Neural cell (in vitro differentiated cells): ENCODE measurements around the gene SERPINE2. TPM values are rescaled to one million over a fixed set of nuclear protein-coding genes. Genes with fewer than 3 reads are reported as not detected.

Experiments
- H2AFZ ChIP-seq: fragments of 200-600, 300-800 bp; sonication (generic), shearing (Covaris generic); 2 replicates; pipeline ENCODE4 v1.6.0; 2014; ENCODE audit warnings: low read depth, mild to moderate bottlenecking, antibody characterized with exemption, low read length, moderate library complexity
- H3F3A ChIP-seq: fragments of 200-600 bp; shearing (Covaris generic); 2 replicates; pipeline ENCODE4 v1.6.1; 2016; ENCODE audit warnings: mild to moderate bottlenecking, moderate library complexity, mixed read lengths, antibody characterized with exemption, low read length; ENCODE audit not compliant: insufficient read depth, poor library complexity, severe bottlenecking
- H3K27ac ChIP-seq: fragments of 200-600, 300-800 bp; sonication (generic), shearing (Covaris generic); 2 replicates; pipeline ENCODE4 v1.5.1; 2014; ENCODE audit warnings: mild to moderate bottlenecking, low read length, moderate library complexity
- H3K27me3 ChIP-seq: fragments of 300-800, 200-600 bp; sonication (generic), shearing (Covaris generic); 2 replicates; pipeline ENCODE4 v1.6.0; 2014; ENCODE audit warnings: mild to moderate bottlenecking, low read depth, low read length, moderate library complexity; ENCODE audit not compliant: insufficient read depth
- H3K36me3 ChIP-seq: fragments of 300-800, 200-600 bp; sonication (generic), shearing (Covaris generic); 2 replicates; pipeline ENCODE4 v1.5.1; 2014; ENCODE audit warnings: mild to moderate bottlenecking, antibody characterized with exemption, low read length, moderate library complexity; ENCODE audit not compliant: insufficient read depth
- H3K4me2 ChIP-seq: fragments of 300-800, 200-600 bp; sonication (generic), shearing (Covaris generic); 2 replicates; pipeline ENCODE4 v1.6.0; 2014; ENCODE audit warnings: mild to moderate bottlenecking, low read length
- H3K4me3 ChIP-seq: fragments of 300-800, 200-600 bp; sonication (generic), shearing (Covaris generic); 2 replicates; pipeline ENCODE4 v1.5.1; 2014; ENCODE audit warnings: mild to moderate bottlenecking, low read length, moderate library complexity
- H3K79me2 ChIP-seq: fragments of 200-600 bp; shearing (Covaris generic); replicated peaks from 2 replicates; pipeline ENCODE4 v1.6.0; 2014; ENCODE audit warnings: mild to moderate bottlenecking, low read length, moderate library complexity; ENCODE audit not compliant: insufficient read depth
- H3K9ac ChIP-seq: fragments of 300-800, 200-600 bp; sonication (generic), shearing (Covaris generic); 2 replicates; pipeline ENCODE4 v1.6.1; 2016; ENCODE audit warnings: mild to moderate bottlenecking, low read length, mixed read lengths
- H3K9me2 ChIP-seq: fragments of 200-600 bp; shearing (Covaris generic); 2 replicates; pipeline ENCODE4 v1.6.1; 2016; ENCODE audit warnings: mild to moderate bottlenecking, low read length, mixed read lengths; ENCODE audit not compliant: insufficient read depth
- H3K9me3 ChIP-seq: fragments of 200-600, 300-800 bp; sonication (generic), shearing (Covaris generic); 2 replicates; pipeline ENCODE4 v1.6.1; 2016; ENCODE audit warnings: mild to moderate bottlenecking, mixed run types, low read length, moderate library complexity, mixed read lengths
- H4K20me1 ChIP-seq: fragments of 200-600 bp; shearing (Covaris generic); 2 replicates; pipeline ENCODE4 v1.6.1; 2016; ENCODE audit warnings: mild to moderate bottlenecking, mixed run types; ENCODE audit not compliant: insufficient read depth
- CTCF ChIP-seq: fragments of 450-650 bp; IDR thresholded peaks from 2 replicates; pipeline ENCODE4 v1.5.1; 2014; ENCODE audit warnings: antibody characterized with exemption, mild to moderate bottlenecking, moderate library complexity; ENCODE audit not compliant: poor library complexity, severe bottlenecking
- EP300 ChIP-seq: fragments of 450-650 bp; conservative IDR thresholded peaks from 2 replicates; pipeline ENCODE4 v1.6.1; 2014; ENCODE audit warnings: antibody characterized with exemption, mild to moderate bottlenecking, moderate library complexity; ENCODE audit not compliant: poor library complexity, severe bottlenecking
- EZH2 ChIP-seq: fragments of 200-600, 300-800 bp; shearing (Covaris generic), sonication (generic); IDR thresholded peaks from 2 replicates; pipeline ENCODE4 v1.6.1; 2014; ENCODE audit warnings: antibody characterized with exemption, low read length, borderline replicate concordance, mild to moderate bottlenecking; ENCODE audit not compliant: insufficient read depth, poor library complexity, severe bottlenecking
- MXI1 ChIP-seq: fragments of 450-650 bp; conservative IDR thresholded peaks from 2 replicates; pipeline ENCODE4 v1.6.1; 2014; ENCODE audit warnings: antibody characterized with exemption, mild to moderate bottlenecking; ENCODE audit not compliant: poor library complexity, severe bottlenecking
- POLR2AphosphoS5 ChIP-seq: IDR thresholded peaks from 2 replicates; pipeline ENCODE4 v1.6.1; 2012
- RAD21 ChIP-seq: fragments of 450-650 bp; conservative IDR thresholded peaks from 2 replicates; pipeline ENCODE4 v1.6.1; 2014; ENCODE audit warnings: antibody characterized with exemption, mild to moderate bottlenecking, moderate library complexity
- REST ChIP-seq: IDR thresholded peaks from 2 replicates; pipeline ENCODE4 v1.6.1; 2012; ENCODE audit warnings: borderline replicate concordance
- SMC3 ChIP-seq: fragments of 450-650 bp; conservative IDR thresholded peaks from 2 replicates; pipeline ENCODE4 v1.6.1; 2014; ENCODE audit warnings: antibody characterized with exemption, mild to moderate bottlenecking, moderate library complexity; ENCODE audit not compliant: poor library complexity
- TAF1 ChIP-seq: IDR thresholded peaks from 2 replicates; pipeline ENCODE4 v1.6.1; 2012; ENCODE audit warnings: low read depth
- polyA plus RNA-seq: library from polyadenylated mRNA; depleted of rRNA; stranded (reverse); fragments of >200 nt; gene quantifications from 2 replicates; pipeline ENCODE4 v1.2.3, GENCODE V29; 2014

Gene SERPINE2
- polyA plus RNA-seq, 1 donor from 2014 or later = 38.5 TPM

GRCh38 chr2:224027070-224027469, 12.0 kb downstream of the SERPINE2 start:
- Histone ChIP-seq H3K9me2 (no peaks in the 10 kb centered on the region), H3K27me3 (no peaks in the 10 kb centered on the region), H3K4me3 (no peak overlapping the region), H2AFZ (no peak overlapping the region), H3K79me2 (no peaks in the 10 kb centered on the region), H3K9me3 (no peaks in the 10 kb centered on the region), H3F3A (no peaks in the 10 kb centered on the region), H3K27ac (no peak overlapping the region), H3K36me3 (no peaks in the 10 kb centered on the region), H4K20me1 (no peaks in the 10 kb centered on the region), H3K4me2 (no peak overlapping the region), H3K9ac (no peak overlapping the region)
- TF ChIP-seq RAD21 (no peak), EZH2 (no peak), SMC3 (no peak), EP300 (no peak), POLR2AphosphoS5 (no peak), MXI1 (no peak), REST (no peak), TAF1 (no peak), CTCF (no peak)

DNA sequence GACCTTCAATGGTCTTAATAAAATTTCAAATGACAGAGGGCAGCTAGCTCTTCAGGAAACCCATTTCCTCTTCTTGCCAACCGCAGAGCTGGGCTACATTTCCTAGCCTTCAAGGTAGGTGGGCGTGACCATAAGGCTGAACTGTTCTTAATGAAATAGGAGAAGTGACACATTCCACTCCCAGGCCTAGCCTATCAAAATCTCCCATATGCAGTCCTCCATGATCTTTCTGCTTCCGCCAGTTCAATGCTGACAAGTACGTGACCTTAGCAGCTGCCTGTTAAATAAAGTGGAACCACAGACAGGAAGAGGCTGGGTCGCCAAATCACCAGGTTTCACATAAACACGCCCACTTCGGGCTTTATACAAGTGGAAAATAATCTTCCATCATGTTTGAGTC, 13.2 kb downstream of the SERPINE2 start:
- no peak overlapping the region for H3K4me3 ChIP-seq
- H3K27ac ChIP-seq = no peak overlapping the region
- TF ChIP-seq EZH2 (no peak), RAD21 (no peak), TAF1 (no peak), REST (no peak), CTCF (no peak), MXI1 (no peak), POLR2AphosphoS5 (no peak), EP300 (no peak), SMC3 (no peak)
- H3K9me2 ChIP-seq = no peaks in the 10 kb centered on the region
- no peaks in the 10 kb centered on the region for H3K9me3 ChIP-seq
- no peaks in the 10 kb centered on the region for H3K27me3 ChIP-seq
- no peak overlapping the region for H3K9ac ChIP-seq
- no peak overlapping the region for H2AFZ ChIP-seq
- no peak overlapping the region for H3K4me2 ChIP-seq
- no peaks in the 10 kb centered on the region for H3K79me2 ChIP-seq
- no peaks in the 10 kb centered on the region for H3K36me3 ChIP-seq
- H4K20me1 ChIP-seq = no peaks in the 10 kb centered on the region
- no peaks in the 10 kb centered on the region for H3F3A ChIP-seq
